Measurements from ENCODE around the gene PREPL. TPM values are rescaled to one million over a fixed set of nuclear protein-coding genes. Genes with fewer than 3 reads are reported as not detected.

Gene PREPL
- total and polyA plus RNA-seq, 7 donors = 6.6 to 52.6 (median 41.5) TPM

- WGBS, 2 donors = 76 to 89% methylated on average over 2 of the region's 2 CpGs
- no peak for TF ChIP-seq CTCF (IDR thresholded peaks at IDR 0.05)
- TF ChIP-seq EP300 (IDR thresholded peaks at IDR 0.05) = no peak
- TF ChIP-seq POLR2AphosphoS5 (IDR thresholded peaks at IDR 0.05) = no peak
- no peak for TF ChIP-seq POLR2A (IDR thresholded peaks at IDR 0.05)
- peaks cover 0 to 23% (median 4%) of the 10 kb centered on the region in 4 donors for H3K36me3 ChIP-seq
- H3K9me3 ChIP-seq = no peaks in the 10 kb centered on the region
- H3K27ac ChIP-seq = peak overlapping the region in 3 of 4 donors; percentile 22 to 63 (median 57)
- no peak for DNase-seq
- no peak overlapping the region for H3K4me3 ChIP-seq
- no peaks in the 10 kb centered on the region for H3K27me3 ChIP-seq
- intact Hi-C loops (cut with DNase I) = no loop called here
- peaks cover 0 to 29% (median 18%) of the 10 kb centered on the region in 4 donors for H3K4me1 ChIP-seq
Observed at GRCh38 chr2:44347526-44347925, 13.8 kb downstream of the PREPL start.

DNA sequence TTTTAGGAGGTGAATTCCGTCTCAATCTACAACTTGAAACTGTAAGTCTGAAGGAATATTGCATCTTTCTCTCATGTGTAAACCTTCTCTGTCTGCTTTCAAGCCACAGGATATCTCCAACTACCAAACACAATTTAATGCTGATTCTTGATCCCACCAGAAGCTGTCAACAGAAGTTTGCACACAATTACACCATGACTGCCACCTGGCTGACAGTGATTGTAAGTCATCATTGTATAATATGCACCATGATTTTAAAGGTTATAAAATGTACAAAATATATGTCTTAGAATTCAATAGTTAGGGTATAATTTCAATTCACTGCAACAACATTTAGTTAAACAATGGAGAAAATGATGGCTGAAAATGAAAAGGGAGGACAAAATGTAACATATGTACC is 18.4 kb downstream of the PREPL start:
- Histone ChIP-seq H3K9me3 (no peaks in the 10 kb centered on the region), H3K4me1 (peaks cover 0 to 11% (median 5%) of the 10 kb centered on the region in 4 donors), H3K4me3 (no peak overlapping the region), H3K36me3 (peaks cover 9 to 69% (median 16%) of the 10 kb centered on the region in 4 donors), H3K27ac (no peak overlapping the region), H3K27me3 (no peaks in the 10 kb centered on the region)
- TF ChIP-seq CTCF (IDR thresholded peaks at IDR 0.05) (no peak), POLR2A (IDR thresholded peaks at IDR 0.05) (no peak), EP300 (IDR thresholded peaks at IDR 0.05) (no peak), POLR2AphosphoS5 (IDR thresholded peaks at IDR 0.05) (no peak)
- intact Hi-C loops (cut with DNase I) = no loop called here
- WGBS, 2 donors = 85 to 90% methylated on average over 1 of the region's 1 CpG
- no peak for DNase-seq

GRCh38 chr2:44335806-44336538 is 25.3 kb downstream of the PREPL start:
- Histone ChIP-seq H3K4me1 (peaks cover 0 to 9% (median 1%) of the 10 kb centered on the region in 4 donors), H3K27ac (no peak overlapping the region), H3K4me3 (no peak overlapping the region), H3K9me3 (no peaks in the 10 kb centered on the region), H3K36me3 (peaks cover 9 to 73% (median 22%) of the 10 kb centered on the region in 4 donors), H3K27me3 (no peaks in the 10 kb centered on the region)
- DNase-seq = no peak
- WGBS, 2 donors = 85 to 94% methylated on average over 2 of the region's 2 CpGs
- no peak for TF ChIP-seq EP300 (IDR thresholded peaks at IDR 0.05)
- no peak for TF ChIP-seq CTCF (IDR thresholded peaks at IDR 0.05)
- TF ChIP-seq POLR2A (IDR thresholded peaks at IDR 0.05) = no peak
- no peak for TF ChIP-seq POLR2AphosphoS5 (IDR thresholded peaks at IDR 0.05)
- intact Hi-C loops (cut with DNase I) = no loop called here

DNA sequence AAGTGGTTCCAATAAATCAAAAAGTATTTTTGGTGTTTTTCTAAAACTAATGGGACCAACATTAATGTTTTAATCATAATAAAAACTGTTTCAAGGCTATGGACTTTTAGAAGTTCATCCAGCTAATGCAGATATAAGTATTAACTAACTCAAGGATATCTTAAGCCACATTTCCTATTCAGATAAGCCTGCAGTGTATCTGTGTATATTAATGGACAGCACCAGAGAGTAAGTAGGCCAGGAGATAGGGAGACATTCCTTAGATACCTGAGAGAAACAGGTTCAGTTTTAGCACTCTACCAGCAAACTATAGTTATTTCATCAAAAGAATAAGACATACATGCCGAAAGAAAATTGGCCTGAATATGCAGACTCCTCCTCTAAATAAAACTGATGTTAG is 27.3 kb downstream of the PREPL start:
- H3K4me1 ChIP-seq = peaks cover 0 to 9% (median 1%) of the 10 kb centered on the region in 4 donors
- TF ChIP-seq POLR2A (IDR thresholded peaks at IDR 0.05) = no peak
- no peak for TF ChIP-seq POLR2AphosphoS5 (IDR thresholded peaks at IDR 0.05)
- TF ChIP-seq CTCF (IDR thresholded peaks at IDR 0.05) = no peak
- WGBS, 2 donors = 95% methylated on average over 1 of the region's 1 CpG
- peaks cover 6 to 68% (median 18%) of the 10 kb centered on the region in 4 donors for H3K36me3 ChIP-seq
- H3K9me3 ChIP-seq = no peaks in the 10 kb centered on the region
- intact Hi-C loops (cut with DNase I) = no loop called here
- H3K27me3 ChIP-seq = no peaks in the 10 kb centered on the region
- no peak overlapping the region for H3K27ac ChIP-seq
- no peak overlapping the region for H3K4me3 ChIP-seq
- no peak for DNase-seq
